ENCODE data around the gene TMC1. TPM values are rescaled to one million over a fixed set of nuclear protein-coding genes. Genes with fewer than 3 reads are reported as not detected.

TMC1 gene
- total RNA-seq, 4 donors from 2014 or later, result not detected

DNA sequence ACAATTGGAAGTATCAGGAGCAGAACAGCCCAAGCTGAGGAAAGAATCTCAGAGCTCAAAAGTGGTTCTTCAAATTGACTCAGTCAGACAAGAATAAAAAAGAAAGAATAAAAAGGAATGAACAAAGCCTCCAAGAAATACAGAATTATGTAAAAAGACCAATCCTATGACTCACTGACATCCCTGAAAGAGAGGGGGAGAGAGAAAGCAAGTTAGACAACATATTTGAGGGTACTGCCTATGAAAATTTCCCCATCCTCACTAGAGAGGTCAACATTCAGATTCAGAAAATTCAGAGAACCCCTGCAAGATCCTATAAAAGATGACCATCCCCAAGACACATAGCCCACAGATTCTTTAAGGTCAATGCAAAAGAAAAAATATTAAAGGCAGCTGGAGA, 258.2 kb downstream of the TMC1 start:
- H3K9me3 ChIP-seq, result no peaks in the 10 kb centered on the region
- DNase-seq (ENCODE audit: low spot score in 2 of 2), result no peak
- no peaks in the 10 kb centered on the region for H3K27me3 ChIP-seq
- H3K27ac ChIP-seq, result no peak overlapping the region
- no peaks in the 10 kb centered on the region for H3K4me1 ChIP-seq
- H3K4me3 ChIP-seq, result no peak overlapping the region
- no peaks in the 10 kb centered on the region for H3K36me3 ChIP-seq
- no peak for TF ChIP-seq POLR2AphosphoS5 (IDR thresholded peaks at IDR 0.05)
- no peak for TF ChIP-seq POLR2A (IDR thresholded peaks at IDR 0.05)
- no peak for TF ChIP-seq EP300 (IDR thresholded peaks at IDR 0.05)
- TF ChIP-seq, protein P1, sequence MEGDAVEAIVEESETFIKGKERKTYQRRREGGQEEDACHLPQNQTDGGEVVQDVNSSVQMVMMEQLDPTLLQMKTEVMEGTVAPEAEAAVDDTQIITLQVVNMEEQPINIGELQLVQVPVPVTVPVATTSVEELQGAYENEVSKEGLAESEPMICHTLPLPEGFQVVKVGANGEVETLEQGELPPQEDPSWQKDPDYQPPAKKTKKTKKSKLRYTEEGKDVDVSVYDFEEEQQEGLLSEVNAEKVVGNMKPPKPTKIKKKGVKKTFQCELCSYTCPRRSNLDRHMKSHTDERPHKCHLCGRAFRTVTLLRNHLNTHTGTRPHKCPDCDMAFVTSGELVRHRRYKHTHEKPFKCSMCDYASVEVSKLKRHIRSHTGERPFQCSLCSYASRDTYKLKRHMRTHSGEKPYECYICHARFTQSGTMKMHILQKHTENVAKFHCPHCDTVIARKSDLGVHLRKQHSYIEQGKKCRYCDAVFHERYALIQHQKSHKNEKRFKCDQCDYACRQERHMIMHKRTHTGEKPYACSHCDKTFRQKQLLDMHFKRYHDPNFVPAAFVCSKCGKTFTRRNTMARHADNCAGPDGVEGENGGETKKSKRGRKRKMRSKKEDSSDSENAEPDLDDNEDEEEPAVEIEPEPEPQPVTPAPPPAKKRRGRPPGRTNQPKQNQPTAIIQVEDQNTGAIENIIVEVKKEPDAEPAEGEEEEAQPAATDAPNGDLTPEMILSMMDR (IDR thresholded peaks at IDR 0.05), result no peak

DNA sequence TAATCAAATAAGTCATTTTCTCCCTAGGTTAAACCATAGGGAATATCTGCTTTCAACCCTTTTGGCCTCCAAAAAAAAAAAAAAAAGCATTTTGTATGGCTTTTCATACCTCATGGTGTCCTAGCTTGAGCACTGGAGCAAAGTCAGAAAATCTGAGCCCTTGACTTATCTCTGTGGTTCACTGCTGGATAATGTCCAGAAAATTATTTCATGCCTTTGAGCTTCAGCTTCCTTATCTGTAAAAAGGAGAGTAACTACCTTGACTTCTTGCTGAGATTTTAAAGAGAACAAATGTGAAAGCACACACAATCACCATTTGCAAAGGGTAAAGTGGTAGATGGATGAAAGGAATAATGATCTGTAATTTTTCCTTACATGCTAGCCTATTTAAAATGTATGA, 265.5 kb downstream of the TMC1 start:
- H3K36me3 ChIP-seq, result no peaks in the 10 kb centered on the region
- TF ChIP-seq POLR2AphosphoS5 (IDR thresholded peaks at IDR 0.05), result no peak
- H3K4me1 ChIP-seq, result no peaks in the 10 kb centered on the region
- H3K9me3 ChIP-seq, result no peaks in the 10 kb centered on the region
- no peak overlapping the region for H3K27ac ChIP-seq
- H3K27me3 ChIP-seq, result no peaks in the 10 kb centered on the region
- H3K4me3 ChIP-seq, result no peak overlapping the region
- no peak for DNase-seq (ENCODE audit: low spot score in 2 of 2)

DNA sequence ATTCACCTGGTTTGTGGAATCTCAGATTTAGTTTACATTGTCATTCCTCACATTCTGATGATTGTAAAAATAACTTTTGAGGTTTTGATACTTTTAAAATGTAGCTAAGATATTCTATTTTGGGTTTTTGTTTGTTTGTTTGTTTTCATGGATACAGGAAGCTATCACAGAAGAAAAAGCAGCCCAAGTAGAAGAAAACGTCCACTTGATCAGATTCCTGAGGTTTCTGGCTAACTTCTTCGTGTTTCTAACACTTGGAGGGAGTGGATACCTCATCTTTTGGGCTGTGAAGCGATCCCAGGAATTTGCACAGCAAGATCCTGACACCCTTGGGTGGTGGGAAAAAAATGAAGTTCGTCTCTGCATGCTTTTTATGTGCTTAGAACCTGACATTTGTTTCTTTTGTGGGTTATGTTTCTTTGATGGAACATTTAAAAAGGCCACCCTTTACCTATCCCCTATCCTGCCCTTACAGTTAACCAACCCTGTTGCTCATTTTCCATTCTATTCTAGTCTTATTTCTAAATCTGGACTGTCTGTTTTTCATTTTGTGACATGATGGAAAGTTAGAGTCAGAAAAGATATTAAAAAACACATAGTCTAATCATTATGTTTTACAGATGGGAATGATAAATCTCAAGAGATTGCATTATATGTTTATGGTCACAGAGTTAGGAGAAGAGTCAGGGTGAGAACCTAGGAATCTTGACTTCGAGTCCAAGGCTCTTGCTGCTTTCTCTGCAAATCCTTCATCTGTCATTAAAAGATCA, 267.7 kb downstream of the TMC1 start:
- TF ChIP-seq POLR2AphosphoS5 (IDR thresholded peaks at IDR 0.05) (no peak), EP300 (IDR thresholded peaks at IDR 0.05) (no peak), POLR2A (IDR thresholded peaks at IDR 0.05) (no peak)
- TF ChIP-seq, protein P1 (IDR thresholded peaks at IDR 0.05), result no peak
- H3K4me3 ChIP-seq, result no peak overlapping the region
- H3K36me3 ChIP-seq, result no peaks in the 10 kb centered on the region
- no peak overlapping the region for H3K27ac ChIP-seq
- no peaks in the 10 kb centered on the region for H3K9me3 ChIP-seq
- no peaks in the 10 kb centered on the region for H3K4me1 ChIP-seq
- WGBS, result 42% methylated on average over 5 of the region's 5 CpGs
- no peaks in the 10 kb centered on the region for H3K27me3 ChIP-seq
- DNase-seq (ENCODE audit: low spot score in 2 of 2), result no peak

- DNase-seq (ENCODE audit: low spot score in 2 of 2), result no peak
These were observed 268.5 kb downstream of the TMC1 start for GRCh38 chr9:72789885-72790284.

DNA sequence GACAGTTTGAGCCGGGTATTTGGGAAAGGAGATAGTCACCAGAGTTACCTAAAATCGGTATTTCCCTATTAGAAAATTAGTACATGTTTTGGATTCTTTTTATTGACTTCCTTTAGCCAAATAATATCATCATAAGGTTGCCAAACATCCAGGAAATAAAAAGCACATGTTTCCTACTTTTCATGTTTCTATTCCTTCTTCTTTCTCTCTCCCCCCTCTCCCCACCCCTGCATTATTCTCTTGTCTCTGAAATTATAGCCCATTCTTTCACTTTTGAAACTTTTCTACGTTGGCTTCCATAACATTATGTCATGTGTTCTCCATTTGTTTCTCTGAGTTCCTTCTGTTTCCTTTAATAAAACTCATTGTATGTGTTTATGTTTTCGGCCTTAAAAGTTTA, 269.6 kb downstream of the TMC1 start:
- no peaks in the 10 kb centered on the region for H3K27me3 ChIP-seq
- 64% methylated on average over 4 of the region's 4 CpGs for WGBS
- no peaks in the 10 kb centered on the region for H3K36me3 ChIP-seq
- no peaks in the 10 kb centered on the region for H3K4me1 ChIP-seq
- H3K4me3 ChIP-seq, result no peak overlapping the region
- H3K27ac ChIP-seq, result no peak overlapping the region
- H3K9me3 ChIP-seq, result no peaks in the 10 kb centered on the region
- DNase-seq (ENCODE audit: low spot score in 2 of 2), result no peak
- TF ChIP-seq POLR2A (IDR thresholded peaks at IDR 0.05), result no peak
- no peak for TF ChIP-seq EP300 (IDR thresholded peaks at IDR 0.05)
- TF ChIP-seq, protein P1 (IDR thresholded peaks at IDR 0.05), result no peak
- TF ChIP-seq POLR2AphosphoS5 (IDR thresholded peaks at IDR 0.05), result no peak

More at GRCh38 chr9:72789885-72790284, 268.5 kb downstream of the TMC1 start:
- Histone ChIP-seq H3K36me3 (no peaks in the 10 kb centered on the region), H3K27me3 (no peaks in the 10 kb centered on the region), H3K4me1 (no peaks in the 10 kb centered on the region), H3K27ac (no peak overlapping the region), H3K9me3 (no peaks in the 10 kb centered on the region), H3K4me3 (no peak overlapping the region)
- no peak for TF ChIP-seq EP300 (IDR thresholded peaks at IDR 0.05)
- WGBS, result 69% methylated on average over 3 of the region's 3 CpGs

GRCh38 chr9:72791436-72791835, 270.0 kb downstream of the TMC1 start:
- Histone ChIP-seq H3K27ac (no peak overlapping the region), H3K9me3 (no peaks in the 10 kb centered on the region), H3K4me3 (no peak overlapping the region), H3K4me1 (no peaks in the 10 kb centered on the region), H3K27me3 (no peaks in the 10 kb centered on the region), H3K36me3 (no peaks in the 10 kb centered on the region)
- no peak for DNase-seq (ENCODE audit: low spot score in 2 of 2)
- 41% methylated on average over 1 of the region's 1 CpG for WGBS
- TF ChIP-seq, protein P1 (IDR thresholded peaks at IDR 0.05), result no peak
- TF ChIP-seq POLR2A (IDR thresholded peaks at IDR 0.05), result no peak
- TF ChIP-seq EP300 (IDR thresholded peaks at IDR 0.05), result no peak
- TF ChIP-seq POLR2AphosphoS5 (IDR thresholded peaks at IDR 0.05), result no peak

Measured in suprapubic skin (tissue), 4 donors.